C4-2B (cell line): ENCODE results near the gene HSD17B4.
"Not testable (repeated sequence)": the region's sequence is repeated elsewhere in the genome, so short reads cannot be mapped to it uniquely, and the experiment has no call there.

Source experiments
- CTCF ChIP-seq: fragments of 450-650 bp; conservative IDR thresholded peaks from 2 replicates; pipeline ENCODE4 v1.5.1; 2017; ENCODE audit warnings: mild to moderate bottlenecking
- ZFX ChIP-seq: fragments of 450-650 bp; IDR thresholded peaks from 2 replicates; pipeline ENCODE4 v1.6.1; 2017

GRCh38 chr5:119428574-119428973, 23.7 kb upstream of the HSD17B4 start:
- TF ChIP-seq CTCF, ZFX: not testable (repeated sequence)
